WTC11 (cell line): ENCODE results near the gene GABRE.

Experiments
- CREB1 ChIP-seq: sonication (generic); formaldehyde crosslinking; IDR thresholded peaks from 2 replicates; pipeline ENCODE4 v1.8.0; 2023; ENCODE audit warnings: mild to moderate bottlenecking, missing genetic modification reagents
- CTCF ChIP-seq: fragments of 200-600 bp; IDR thresholded peaks from 2 replicates; pipeline ENCODE4 v1.8.0; 2022; ENCODE audit warnings: antibody characterized with exemption
- ELF4 ChIP-seq: sonication (generic); formaldehyde crosslinking; IDR thresholded peaks from 2 replicates; pipeline ENCODE4 v1.8.1; 2022; ENCODE audit warnings: low read depth, mild to moderate bottlenecking, moderate library complexity, missing genetic modification reagents
- FOXP4 ChIP-seq: sonication (generic); formaldehyde crosslinking; IDR thresholded peaks from 2 replicates; pipeline ENCODE4 v1.8.0; 2022; ENCODE audit warnings: mild to moderate bottlenecking, missing genetic modification reagents
- JUN ChIP-seq: sonication (generic); formaldehyde crosslinking; IDR thresholded peaks from 2 replicates; pipeline ENCODE4 v1.8.0; 2023; ENCODE audit warnings: mild to moderate bottlenecking, missing genetic modification reagents
- NFYB ChIP-seq: sonication (generic); formaldehyde crosslinking; conservative IDR thresholded peaks from 2 replicates; pipeline ENCODE4 v1.8.0; 2022; ENCODE audit warnings: low read depth, missing genetic modification reagents
- SMAD4 ChIP-seq: sonication (generic); formaldehyde crosslinking; IDR thresholded peaks from 2 replicates; pipeline ENCODE4 v1.8.0; 2022; ENCODE audit warnings: mild to moderate bottlenecking, missing genetic modification reagents
- STAT6 ChIP-seq: sonication (generic); formaldehyde crosslinking; conservative IDR thresholded peaks from 2 replicates; pipeline ENCODE4 v1.8.1; 2023; ENCODE audit warnings: mild to moderate bottlenecking, low read depth, missing genetic modification reagents, moderate library complexity
- ZNF317 ChIP-seq: sonication (generic); formaldehyde crosslinking; IDR thresholded peaks from 2 replicates; pipeline ENCODE4 v1.8.1; 2023; ENCODE audit warnings: low read depth, mild to moderate bottlenecking, moderate library complexity, missing genetic modification reagents, borderline replicate concordance
- ZNF532 ChIP-seq: fragments of 250-450 bp; sonication (Bioruptor Pico); IDR thresholded peaks from 2 replicates; pipeline ENCODE4 v1.9.0; 2021; ENCODE audit warnings: mild to moderate bottlenecking, borderline replicate concordance
- TF ChIP-seq, protein P1 (sequence below): sonication (generic); formaldehyde crosslinking; IDR thresholded peaks from 2 replicates; pipeline ENCODE4 v1.8.0; 2023; ENCODE audit warnings: missing genetic modification reagents
- TF ChIP-seq, protein P2 (sequence below): sonication (generic); formaldehyde crosslinking; IDR thresholded peaks from 2 replicates; pipeline ENCODE4 v1.8.1; 2022; ENCODE audit warnings: missing genetic modification reagents, borderline replicate concordance

- no peak for TF ChIP-seq NFYB (CRISPR knock-in tag)
- no peak for TF ChIP-seq CTCF
- no peak for TF ChIP-seq ZNF317 (CRISPR knock-in tag)
- TF ChIP-seq SMAD4 (CRISPR knock-in tag): no peak
- no peak for TF ChIP-seq ZNF532 (CRISPR knock-in tag)
- TF ChIP-seq, protein P1, sequence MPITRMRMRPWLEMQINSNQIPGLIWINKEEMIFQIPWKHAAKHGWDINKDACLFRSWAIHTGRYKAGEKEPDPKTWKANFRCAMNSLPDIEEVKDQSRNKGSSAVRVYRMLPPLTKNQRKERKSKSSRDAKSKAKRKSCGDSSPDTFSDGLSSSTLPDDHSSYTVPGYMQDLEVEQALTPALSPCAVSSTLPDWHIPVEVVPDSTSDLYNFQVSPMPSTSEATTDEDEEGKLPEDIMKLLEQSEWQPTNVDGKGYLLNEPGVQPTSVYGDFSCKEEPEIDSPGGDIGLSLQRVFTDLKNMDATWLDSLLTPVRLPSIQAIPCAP: no peak
- TF ChIP-seq JUN (CRISPR knock-in tag): no peak
- TF ChIP-seq, protein P2, sequence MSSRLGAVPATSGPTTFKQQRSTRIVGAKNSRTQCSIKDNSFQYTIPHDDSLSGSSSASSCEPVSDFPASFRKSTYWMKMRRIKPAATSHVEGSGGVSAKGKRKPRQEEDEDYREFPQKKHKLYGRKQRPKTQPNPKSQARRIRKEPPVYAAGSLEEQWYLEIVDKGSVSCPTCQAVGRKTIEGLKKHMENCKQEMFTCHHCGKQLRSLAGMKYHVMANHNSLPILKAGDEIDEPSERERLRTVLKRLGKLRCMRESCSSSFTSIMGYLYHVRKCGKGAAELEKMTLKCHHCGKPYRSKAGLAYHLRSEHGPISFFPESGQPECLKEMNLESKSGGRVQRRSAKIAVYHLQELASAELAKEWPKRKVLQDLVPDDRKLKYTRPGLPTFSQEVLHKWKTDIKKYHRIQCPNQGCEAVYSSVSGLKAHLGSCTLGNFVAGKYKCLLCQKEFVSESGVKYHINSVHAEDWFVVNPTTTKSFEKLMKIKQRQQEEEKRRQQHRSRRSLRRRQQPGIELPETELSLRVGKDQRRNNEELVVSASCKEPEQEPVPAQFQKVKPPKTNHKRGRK (CRISPR knock-in tag): no peak
- no peak for TF ChIP-seq ELF4 (CRISPR knock-in tag)
- TF ChIP-seq FOXP4: no peak
- TF ChIP-seq CREB1 (CRISPR knock-in tag): no peak
- TF ChIP-seq STAT6 (CRISPR knock-in tag): no peak
Observed at GRCh38 chrX:151919610-151920009, 54.9 kb downstream of the GABRE start.
